Upper lobe of left lung (tissue), 6 donors: ENCODE measurements around the gene TOMM7. TPM values are rescaled to one million over a fixed set of nuclear protein-coding genes. Genes with fewer than 3 reads are reported as not detected.

Source experiments
- ATAC-seq, 2 donors: fragments of 200-7000 bp; cut with Tn5 transposase; one replicate each; pipeline ENCODE4 v1.9.1; 2022; ENCODE audit warnings: mild to moderate bottlenecking in 2 of 2, moderate library complexity in 2 of 2; ENCODE audit not compliant: low FRiP score in 2 of 2
- DNase-seq, 2 donors: peaks; one replicate each; pipeline ENCODE4 v3.0.0-alpha.2; 2019 to 2020
- H3K27ac ChIP-seq, 4 donors: fragments of 200-600 bp; sonication (generic); one replicate each; pipeline ENCODE4 v1.5.1; 2016 to 2019
- H3K27me3 ChIP-seq, 4 donors: fragments of 200-600 bp; sonication (generic); one replicate each; pipeline ENCODE4 v1.5.1; 2017 to 2019
- H3K36me3 ChIP-seq, 4 donors: fragments of 200-600 bp; sonication (generic); one replicate each; pipeline ENCODE4 v1.5.1; 2016 to 2019
- H3K4me1 ChIP-seq, 4 donors: fragments of 200-600 bp; sonication (generic); one replicate each; pipeline ENCODE4 v1.5.1; 2018 to 2019
- H3K4me3 ChIP-seq, 4 donors: fragments of 200-600 bp; sonication (generic); one replicate each; pipeline ENCODE4 v1.5.1; 2017 to 2019; ENCODE audit warnings: mild to moderate bottlenecking in 2 of 4, moderate library complexity in 1 of 4
- H3K9me3 ChIP-seq, 4 donors: fragments of 200-600 bp; sonication (generic); one replicate each; pipeline ENCODE4 v1.5.1; 2018 to 2019
- CTCF ChIP-seq, 6 experiments: fragments of 450-650 bp in 4 of 6; fragments of 200-600 bp in 2 of 6; sonication (generic) in 2 of 6; IDR thresholded peaks; one replicate each; pipeline ENCODE4 v1.5.1; 2016 to 2019; ENCODE audit warnings: antibody characterized with exemption in 6 of 6
- EP300 ChIP-seq, 4 donors: sonication (generic); formaldehyde crosslinking; IDR thresholded peaks; one replicate each; pipeline ENCODE4 v1.5.1; 2017; ENCODE audit warnings: antibody characterized with exemption in 4 of 4, control low read depth in 2 of 4
- POLR2A ChIP-seq, 4 donors: fragments of 450-650 bp; IDR thresholded peaks; one replicate each; pipeline ENCODE4 v1.5.1; 2016 to 2017; ENCODE audit warnings: antibody characterized with exemption in 4 of 4, mild to moderate bottlenecking in 2 of 4
- POLR2AphosphoS5 ChIP-seq, 2 donors: sonication (generic); formaldehyde crosslinking; IDR thresholded peaks; one replicate each; pipeline ENCODE4 v1.5.1; 2017; ENCODE audit warnings: antibody characterized with exemption in 2 of 2
- WGBS, 2 donors: methylation state at CpG; one replicate each; pipeline ENCODE4 v1.1.5; 2017 to 2018; 5-methylcytosine and 5-hydroxymethylcytosine counted together
- total RNA-seq, 6 donors: library from RNA; depleted of rRNA in 4 of 6; stranded (reverse); fragments of >200 nt in 4 of 6; gene quantifications; one replicate each; pipeline versions ENCODE4 v1.1.0 to v1.2.1, GENCODE V29; 2016 to 2021
- donor health status: DM: no; HTN: no; CAD: no; lungs with moderate emphysema.
- donor health status: DM: no; HTN: yes; CAD: no; lungs with severe emphysema.

Gene TOMM7
- total RNA-seq, 6 donors from 2014 or later = 42.4 to 387 (median 171) TPM

- Histone ChIP-seq H3K4me1 (peaks cover 0 to 31% (median 18%) of the 10 kb centered on the region in 4 donors), H3K9me3 (no peaks in the 10 kb centered on the region), H3K36me3 (peaks cover 0 to 15% (median 0%) of the 10 kb centered on the region in 4 donors), H3K27me3 (no peaks in the 10 kb centered on the region), H3K4me3 (no peak overlapping the region), H3K27ac (no peak overlapping the region)
- TF ChIP-seq POLR2AphosphoS5 (IDR thresholded peaks at IDR 0.05) (no peak), EP300 (IDR thresholded peaks at IDR 0.05) (no peak), POLR2A (IDR thresholded peaks at IDR 0.05) (no peak), CTCF (IDR thresholded peaks at IDR 0.05) (no peak)
- WGBS, 2 donors = 90 to 91% methylated on average over 8 of the region's 8 CpGs
- DNase-seq (no peak), ATAC-seq (no peak)
Observed at GRCh38 chr7:22863156-22863899, 40.7 kb upstream of the TOMM7 start.

- no peaks in the 10 kb centered on the region for H3K9me3 ChIP-seq
- 86 to 93% methylated on average over 2 of the region's 2 CpGs for WGBS, 2 donors
- no peak for ATAC-seq
- peaks cover 0 to 23% (median 16%) of the 10 kb centered on the region in 4 donors for H3K4me1 ChIP-seq
- no peak overlapping the region for H3K4me3 ChIP-seq
- no peak overlapping the region for H3K27ac ChIP-seq
- DNase-seq = no peak
- TF ChIP-seq POLR2A (IDR thresholded peaks at IDR 0.05) (no peak), CTCF (IDR thresholded peaks at IDR 0.05) (no peak), EP300 (IDR thresholded peaks at IDR 0.05) (no peak), POLR2AphosphoS5 (IDR thresholded peaks at IDR 0.05) (no peak)
- no peaks in the 10 kb centered on the region for H3K27me3 ChIP-seq
- peaks cover 0 to 28% (median 0%) of the 10 kb centered on the region in 4 donors for H3K36me3 ChIP-seq
Observed at GRCh38 chr7:22861576-22861975, 38.9 kb upstream of the TOMM7 start.

GRCh38 chr7:22860784-22861482 is 38.3 kb upstream of the TOMM7 start:
- DNase-seq = no peak
- Histone ChIP-seq H3K4me1 (peaks cover 0 to 26% (median 18%) of the 10 kb centered on the region in 4 donors), H3K4me3 (no peak overlapping the region), H3K9me3 (no peaks in the 10 kb centered on the region), H3K27ac (peak overlapping the region in 2 of 4 donors; percentile 18 to 32), H3K36me3 (peaks cover 0 to 31% (median 0%) of the 10 kb centered on the region in 4 donors), H3K27me3 (no peaks in the 10 kb centered on the region)
- ATAC-seq = no peak
- TF ChIP-seq EP300 (IDR thresholded peaks at IDR 0.05) (no peak), CTCF (IDR thresholded peaks at IDR 0.05) (peak in 5 of 6 experiments; percentile 15 to 37 (median 30))
- WGBS, 2 donors = 72 to 78% methylated on average over 4 of the region's 4 CpGs

GRCh38 chr7:22860337-22860736 is 37.7 kb upstream of the TOMM7 start:
- peaks cover 0 to 26% (median 23%) of the 10 kb centered on the region in 4 donors for H3K4me1 ChIP-seq
- ATAC-seq (peak in 1 of 2 donors; percentile 19), DNase-seq (no peak)
- TF ChIP-seq POLR2AphosphoS5 (IDR thresholded peaks at IDR 0.05) = no peak
- TF ChIP-seq POLR2A (IDR thresholded peaks at IDR 0.05) = no peak
- TF ChIP-seq EP300 (IDR thresholded peaks at IDR 0.05) = no peak
- TF ChIP-seq CTCF (IDR thresholded peaks at IDR 0.05) = no peak
- peak overlapping the region in 2 of 4 donors; percentile 18 to 32 for H3K27ac ChIP-seq
- 76 to 80% methylated on average over 2 of the region's 2 CpGs for WGBS, 2 donors
- H3K27me3 ChIP-seq = no peaks in the 10 kb centered on the region
- peaks cover 0 to 31% (median 0%) of the 10 kb centered on the region in 4 donors for H3K36me3 ChIP-seq
- no peaks in the 10 kb centered on the region for H3K9me3 ChIP-seq
- H3K4me3 ChIP-seq = no peak overlapping the region
